IPS-18a (cell line): ENCODE measurements around the gene JHY.

Experiments
- H3K27ac ChIP-seq: one replicate; pipeline ENCODE4 v1.5.1; 2013; ENCODE audit warnings: low read length
- H3K27me3 ChIP-seq: one replicate; pipeline ENCODE4 v1.6.1; 2013; ENCODE audit warnings: mild to moderate bottlenecking, low read length; ENCODE audit not compliant: control insufficient read depth, insufficient read depth
- H3K36me3 ChIP-seq: one replicate; pipeline ENCODE4 v1.6.1; 2013; ENCODE audit warnings: low read depth, low read length; ENCODE audit not compliant: control insufficient read depth
- H3K4me1 ChIP-seq: one replicate; pipeline ENCODE4 v1.6.1; 2013; ENCODE audit warnings: low read depth, low read length; ENCODE audit not compliant: control insufficient read depth
- H3K4me3 ChIP-seq: one replicate; pipeline ENCODE4 v1.5.1; 2013; ENCODE audit warnings: low read length
- H3K9ac ChIP-seq: one replicate; pipeline ENCODE4 v1.6.1; 2013; ENCODE audit warnings: mild to moderate bottlenecking, low read length, moderate library complexity
- H3K9me3 ChIP-seq: one replicate; pipeline ENCODE4 v1.6.1; 2013; ENCODE audit warnings: low read depth, low read length; ENCODE audit not compliant: control insufficient read depth

Gene JHY

DNA sequence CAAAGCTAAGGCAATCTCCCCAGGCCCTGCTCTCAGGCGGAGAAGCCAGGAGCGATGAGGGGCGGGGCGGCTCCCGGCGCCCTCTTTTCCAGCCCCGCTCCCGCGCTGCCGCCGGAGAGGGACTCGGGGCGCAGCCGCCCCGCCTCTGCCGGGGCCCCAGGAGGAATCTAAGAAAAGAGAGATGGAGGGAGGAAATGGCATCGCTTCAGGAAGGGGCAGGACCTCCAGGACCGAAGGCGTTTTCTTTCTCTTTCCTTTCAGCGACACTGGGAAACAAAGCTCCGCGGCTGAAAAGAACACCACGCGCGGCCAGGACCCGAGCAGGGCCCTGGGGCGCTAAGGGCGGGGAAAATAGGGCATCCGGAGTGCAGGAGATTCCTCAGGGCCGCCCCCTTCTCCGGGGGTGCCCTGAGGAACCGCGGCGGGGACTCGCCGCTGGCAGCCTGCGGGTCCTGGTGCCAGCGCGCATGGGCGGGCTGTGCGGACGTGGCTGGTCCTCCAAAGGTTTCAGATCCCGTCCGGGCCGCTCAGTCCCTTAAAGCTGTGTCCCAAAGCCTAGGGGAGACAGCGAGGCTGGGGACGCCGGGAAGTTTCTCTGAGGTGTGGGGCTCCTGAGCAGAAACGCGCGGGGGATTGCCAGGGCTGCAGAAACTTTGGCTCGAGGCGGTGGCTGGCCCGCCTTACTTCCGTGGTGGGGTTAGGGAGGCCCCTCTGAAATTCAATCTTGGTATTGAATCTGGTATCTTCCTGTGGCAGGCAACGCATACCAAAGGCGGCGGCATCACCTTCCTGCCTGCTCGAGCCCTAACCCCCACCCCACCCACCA is 101.8 kb downstream of the JHY start:
- Histone ChIP-seq H3K27me3 (peaks cover 92% of the 10 kb centered on the region), H3K36me3 (no peaks in the 10 kb centered on the region), H3K4me1 (peaks cover 14% of the 10 kb centered on the region), H3K4me3 (peak overlapping the region; percentile 72), H3K9me3 (no peaks in the 10 kb centered on the region), H3K27ac (no peak overlapping the region), H3K9ac (peak overlapping the region; percentile 34)

DNA sequence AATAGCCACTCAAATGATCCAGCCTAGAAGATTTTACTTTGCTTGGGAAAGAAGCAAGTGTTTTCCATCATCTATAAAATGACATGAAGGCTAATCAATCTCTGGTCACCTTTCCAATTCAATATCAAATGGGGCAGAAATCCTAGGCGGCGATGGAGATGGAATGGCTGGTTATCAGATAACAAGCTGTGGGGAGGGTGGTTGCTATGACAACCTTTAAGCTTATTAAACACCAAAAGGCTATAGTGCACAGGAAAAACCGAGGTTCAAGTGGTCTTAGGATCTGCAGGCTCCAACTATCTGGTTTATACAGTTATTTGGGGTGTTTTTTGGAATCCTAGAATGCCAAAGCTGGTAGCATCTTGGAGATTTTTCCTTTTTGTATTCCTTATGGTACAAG is 113.0 kb downstream of the JHY start:
- Histone ChIP-seq H3K27ac (no peak overlapping the region), H3K4me3 (no peak overlapping the region), H3K9me3 (no peaks in the 10 kb centered on the region), H3K27me3 (no peaks in the 10 kb centered on the region), H3K9ac (no peak overlapping the region), H3K36me3 (no peaks in the 10 kb centered on the region), H3K4me1 (no peaks in the 10 kb centered on the region)

DNA sequence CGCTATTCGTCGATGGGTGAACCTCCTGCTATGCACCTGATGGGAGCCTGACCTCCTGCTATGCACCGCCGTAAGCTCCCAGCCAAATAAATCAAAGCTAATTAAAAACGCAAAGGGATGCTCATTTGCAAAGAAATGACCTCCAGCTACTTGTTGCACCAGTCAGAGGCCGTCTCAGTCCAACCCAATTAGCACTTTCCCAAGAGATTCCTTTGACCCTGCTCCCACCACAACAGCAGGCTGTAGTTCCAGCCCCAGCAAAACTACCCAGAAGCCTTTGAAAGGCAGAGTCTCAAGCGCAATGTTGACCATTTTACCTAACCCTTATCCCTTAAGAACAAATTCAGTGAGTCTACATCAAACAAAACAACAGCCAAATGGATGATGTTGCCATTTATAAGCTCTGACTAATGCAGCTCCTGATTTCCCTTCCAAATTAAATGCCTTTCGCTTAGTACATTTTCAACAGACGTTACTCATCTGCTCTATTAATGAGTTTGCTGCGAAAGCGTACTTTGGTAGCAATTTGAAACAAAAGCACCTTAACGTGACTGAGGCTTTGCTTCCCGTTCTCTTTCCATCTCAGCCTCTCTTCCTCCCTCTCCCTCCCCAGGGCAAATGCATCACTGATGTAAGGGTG is 116.3 kb downstream of the JHY start:
- Histone ChIP-seq H3K27me3 (no peaks in the 10 kb centered on the region), H3K9ac (no peak overlapping the region), H3K27ac (no peak overlapping the region), H3K4me1 (no peaks in the 10 kb centered on the region), H3K36me3 (no peaks in the 10 kb centered on the region), H3K4me3 (no peak overlapping the region), H3K9me3 (no peaks in the 10 kb centered on the region)

DNA sequence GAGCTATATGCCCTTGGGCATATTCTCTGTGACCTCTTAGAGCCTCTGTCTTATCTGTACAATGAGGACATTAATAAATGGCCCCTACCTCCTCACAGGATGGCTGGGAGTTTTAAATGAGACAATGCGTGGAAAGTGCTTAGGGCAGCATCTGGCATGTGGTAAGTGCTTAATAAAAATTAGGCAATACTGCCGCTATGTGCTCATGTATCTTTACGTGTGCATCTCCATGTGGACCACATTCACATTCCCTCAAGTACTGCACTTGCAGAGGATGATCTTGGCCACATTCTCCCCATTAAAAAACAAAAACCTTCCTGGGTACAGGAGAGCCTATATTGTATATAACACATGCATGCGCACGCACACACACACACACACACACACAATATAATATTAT is 118.2 kb downstream of the JHY start:
- Histone ChIP-seq H3K27me3 (no peaks in the 10 kb centered on the region), H3K27ac (no peak overlapping the region), H3K9ac (no peak overlapping the region), H3K4me1 (no peaks in the 10 kb centered on the region), H3K4me3 (no peak overlapping the region), H3K36me3 (no peaks in the 10 kb centered on the region), H3K9me3 (no peaks in the 10 kb centered on the region)

DNA sequence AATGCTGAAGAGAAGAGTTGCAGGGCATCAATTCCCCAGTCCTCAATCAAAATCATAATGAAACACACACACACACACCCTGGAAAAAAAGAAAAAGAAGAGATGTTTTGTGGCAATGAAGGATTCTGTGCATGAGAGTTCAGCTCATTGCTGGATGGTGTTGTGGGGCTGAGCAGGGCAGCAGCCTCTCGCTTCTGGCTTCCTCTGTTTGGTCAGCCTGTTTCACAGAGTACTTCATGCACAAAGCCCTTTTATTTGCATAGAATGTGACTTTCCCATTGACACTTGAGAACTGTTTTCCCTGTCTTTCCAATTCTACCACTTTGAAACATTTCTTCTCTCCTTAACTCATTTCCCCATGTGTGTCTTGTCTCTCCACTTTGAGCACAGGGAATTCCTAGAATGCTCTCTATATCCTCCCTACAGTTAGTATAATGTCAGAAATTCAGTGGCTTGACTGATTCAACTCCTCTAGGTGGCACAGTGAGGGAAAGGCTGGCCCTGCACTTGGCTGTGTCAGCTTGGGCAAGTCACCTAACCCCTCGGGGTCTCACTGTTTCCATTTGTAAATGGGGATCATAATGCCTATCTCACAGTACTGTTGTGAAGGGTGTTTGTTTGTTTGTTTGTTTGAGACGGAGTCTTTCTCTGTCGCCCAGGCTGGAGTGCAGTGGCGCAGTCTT is 124.4 kb downstream of the JHY start:
- H3K4me1 ChIP-seq = peaks cover 3% of the 10 kb centered on the region

More for the DNA sequence above, 124.4 kb downstream of the JHY start:
- Histone ChIP-seq H3K27me3 (no peaks in the 10 kb centered on the region), H3K9me3 (no peaks in the 10 kb centered on the region), H3K4me3 (no peak overlapping the region), H3K9ac (no peak overlapping the region), H3K27ac (no peak overlapping the region), H3K36me3 (no peaks in the 10 kb centered on the region)
